Breast epithelium (tissue), 3 donors: ENCODE measurements around the gene ZFP36L1.

Source experiments
- POLR2AphosphoS5 ChIP-seq, 3 donors: sonication (generic); formaldehyde crosslinking; IDR thresholded peaks; one replicate each; pipeline ENCODE4 v1.6.1; 2017; ENCODE audit warnings: antibody characterized with exemption in 3 of 3
- TF ChIP-seq, protein P1 (sequence below), 3 donors: fragments of 450-650 bp; IDR thresholded peaks; one replicate each; pipeline ENCODE4 v1.5.1; 2016 to 2017; ENCODE audit warnings: antibody characterized with exemption in 3 of 3, mild to moderate bottlenecking in 3 of 3, moderate library complexity in 3 of 3

DNA sequence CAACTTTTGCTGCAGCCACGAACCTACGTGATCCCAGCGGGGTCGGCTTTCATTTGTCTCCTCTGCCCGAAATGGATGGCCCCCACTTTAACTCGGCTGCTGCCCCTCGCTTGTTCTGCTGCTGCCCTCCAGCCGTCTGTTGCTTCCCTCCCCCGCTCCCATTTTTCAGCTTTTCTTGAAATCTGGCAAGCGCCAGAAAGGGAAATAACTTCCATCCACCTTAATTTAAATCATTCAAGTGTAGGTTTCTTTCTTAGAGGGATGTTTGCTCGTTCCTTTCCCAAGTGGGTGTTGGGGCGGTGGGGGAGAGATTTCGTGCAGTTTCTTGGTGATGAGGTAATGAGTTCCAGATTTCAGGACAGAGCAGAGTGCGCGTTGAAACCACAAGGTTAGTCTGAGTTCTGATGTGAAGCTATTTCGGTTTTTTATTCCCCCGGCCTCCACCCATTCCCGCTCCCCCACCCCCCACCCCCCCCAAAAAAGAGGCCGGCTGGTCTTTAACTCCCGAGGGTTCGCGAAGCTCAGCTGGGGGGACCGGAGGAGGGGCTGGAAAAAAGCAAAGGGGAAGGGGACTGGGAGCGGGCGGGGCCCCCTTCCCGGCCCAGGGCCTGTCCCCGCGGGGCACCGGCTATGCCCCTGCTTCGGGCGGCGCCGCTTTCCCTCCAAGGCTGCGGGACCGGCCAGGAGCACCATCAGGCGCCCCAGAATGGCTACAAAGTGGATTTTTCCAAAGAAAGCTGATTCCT lies 2.2 kb upstream of the ZFP36L1 start:
- TF ChIP-seq POLR2AphosphoS5 (IDR thresholded peaks at IDR 0.05), result peak in 1 of 3 donors; percentile 2
- TF ChIP-seq, protein P1, sequence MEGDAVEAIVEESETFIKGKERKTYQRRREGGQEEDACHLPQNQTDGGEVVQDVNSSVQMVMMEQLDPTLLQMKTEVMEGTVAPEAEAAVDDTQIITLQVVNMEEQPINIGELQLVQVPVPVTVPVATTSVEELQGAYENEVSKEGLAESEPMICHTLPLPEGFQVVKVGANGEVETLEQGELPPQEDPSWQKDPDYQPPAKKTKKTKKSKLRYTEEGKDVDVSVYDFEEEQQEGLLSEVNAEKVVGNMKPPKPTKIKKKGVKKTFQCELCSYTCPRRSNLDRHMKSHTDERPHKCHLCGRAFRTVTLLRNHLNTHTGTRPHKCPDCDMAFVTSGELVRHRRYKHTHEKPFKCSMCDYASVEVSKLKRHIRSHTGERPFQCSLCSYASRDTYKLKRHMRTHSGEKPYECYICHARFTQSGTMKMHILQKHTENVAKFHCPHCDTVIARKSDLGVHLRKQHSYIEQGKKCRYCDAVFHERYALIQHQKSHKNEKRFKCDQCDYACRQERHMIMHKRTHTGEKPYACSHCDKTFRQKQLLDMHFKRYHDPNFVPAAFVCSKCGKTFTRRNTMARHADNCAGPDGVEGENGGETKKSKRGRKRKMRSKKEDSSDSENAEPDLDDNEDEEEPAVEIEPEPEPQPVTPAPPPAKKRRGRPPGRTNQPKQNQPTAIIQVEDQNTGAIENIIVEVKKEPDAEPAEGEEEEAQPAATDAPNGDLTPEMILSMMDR (IDR thresholded peaks at IDR 0.05), result no peak
